IPS-18a (cell line): ENCODE results near the gene DOCK2.
"Not testable (repeated sequence)": the region's sequence is repeated elsewhere in the genome, so short reads cannot be mapped to it uniquely, and the experiment has no call there.

Source experiments
- H3K27ac ChIP-seq: one replicate; pipeline ENCODE4 v1.5.1; 2013; ENCODE audit warnings: low read length
- H3K27me3 ChIP-seq: one replicate; pipeline ENCODE4 v1.6.1; 2013; ENCODE audit warnings: mild to moderate bottlenecking, low read length; ENCODE audit not compliant: control insufficient read depth, insufficient read depth
- H3K36me3 ChIP-seq: one replicate; pipeline ENCODE4 v1.6.1; 2013; ENCODE audit warnings: low read depth, low read length; ENCODE audit not compliant: control insufficient read depth
- H3K4me1 ChIP-seq: one replicate; pipeline ENCODE4 v1.6.1; 2013; ENCODE audit warnings: low read depth, low read length; ENCODE audit not compliant: control insufficient read depth
- H3K4me3 ChIP-seq: one replicate; pipeline ENCODE4 v1.5.1; 2013; ENCODE audit warnings: low read length
- H3K9ac ChIP-seq: one replicate; pipeline ENCODE4 v1.6.1; 2013; ENCODE audit warnings: mild to moderate bottlenecking, low read length, moderate library complexity
- H3K9me3 ChIP-seq: one replicate; pipeline ENCODE4 v1.6.1; 2013; ENCODE audit warnings: low read depth, low read length; ENCODE audit not compliant: control insufficient read depth

The DOCK2 gene

DNA sequence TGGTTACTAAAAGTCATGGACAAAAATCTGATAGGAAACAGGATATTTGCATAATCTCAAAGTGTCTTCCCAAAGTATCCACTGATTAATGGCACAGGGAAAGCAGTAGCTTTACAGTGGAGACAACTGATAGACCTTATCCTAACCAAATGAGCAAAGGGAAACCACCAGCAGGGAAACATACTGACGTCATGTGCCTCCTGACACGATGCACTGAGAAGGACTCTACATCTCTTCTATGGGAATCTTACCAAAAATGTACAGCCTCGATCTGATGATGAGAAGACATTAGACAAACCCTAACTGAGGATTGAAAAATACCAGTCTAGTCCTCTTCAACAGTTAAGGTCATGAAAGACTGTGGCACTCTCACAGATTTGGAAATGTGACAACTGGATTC lies 177.0 kb downstream of the DOCK2 start:
- no peaks in the 10 kb centered on the region for H3K36me3 ChIP-seq
- H3K4me3 ChIP-seq = no peak overlapping the region
- H3K27ac ChIP-seq = no peak overlapping the region
- H3K9ac ChIP-seq = no peak overlapping the region
- H3K27me3 ChIP-seq = peaks cover 5% of the 10 kb centered on the region
- peaks cover 28% of the 10 kb centered on the region for H3K4me1 ChIP-seq
- H3K9me3 ChIP-seq = peaks cover 3% of the 10 kb centered on the region

DNA sequence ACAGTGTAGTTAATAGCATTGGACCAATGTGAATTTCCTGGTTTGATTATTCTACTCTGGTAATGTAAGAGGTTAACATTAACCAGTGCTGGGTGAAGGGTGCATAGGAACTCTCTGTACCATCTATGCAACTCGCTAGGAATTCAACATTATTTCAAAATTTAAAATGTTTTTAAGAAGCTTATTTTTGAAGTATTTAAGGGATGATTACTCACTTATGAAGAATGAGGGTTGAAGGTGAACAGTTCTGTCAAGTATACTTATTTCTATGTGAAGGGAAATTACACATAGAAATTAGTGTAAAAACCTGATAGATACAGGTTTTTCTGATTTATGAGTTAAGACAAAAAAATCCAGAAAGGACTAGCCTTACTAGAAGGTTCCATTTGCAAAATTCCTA lies 177.4 kb downstream of the DOCK2 start:
- Histone ChIP-seq H3K9me3 (peaks cover 3% of the 10 kb centered on the region), H3K27ac (no peak overlapping the region), H3K4me1 (peaks cover 24% of the 10 kb centered on the region), H3K27me3 (peaks cover 3% of the 10 kb centered on the region), H3K4me3 (no peak overlapping the region), H3K9ac (no peak overlapping the region), H3K36me3 (no peaks in the 10 kb centered on the region)

DNA sequence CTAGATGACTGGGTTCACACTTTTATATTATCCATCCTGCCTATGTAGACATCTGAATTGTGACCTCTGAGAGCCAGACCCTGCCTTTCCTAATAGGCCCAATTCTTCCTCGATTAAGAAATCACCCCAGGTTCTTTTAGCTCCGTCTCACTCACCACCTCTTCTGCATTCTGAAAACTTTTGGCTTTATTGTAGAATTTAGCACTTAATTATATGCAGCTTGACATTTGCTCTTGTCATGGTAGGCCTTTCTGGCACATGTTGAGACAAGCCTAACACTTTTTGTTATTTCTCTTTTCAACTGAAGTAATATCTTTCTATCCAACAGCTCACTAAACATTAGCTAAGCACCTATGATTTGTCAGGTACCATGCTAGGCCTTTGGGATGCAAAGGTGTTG lies 180.0 kb downstream of the DOCK2 start:
- Histone ChIP-seq H3K27me3 (no peaks in the 10 kb centered on the region), H3K4me3 (no peak overlapping the region), H3K9ac (no peak overlapping the region), H3K4me1 (peaks cover 5% of the 10 kb centered on the region), H3K27ac (no peak overlapping the region), H3K9me3 (peaks cover 3% of the 10 kb centered on the region), H3K36me3 (no peaks in the 10 kb centered on the region)

DNA sequence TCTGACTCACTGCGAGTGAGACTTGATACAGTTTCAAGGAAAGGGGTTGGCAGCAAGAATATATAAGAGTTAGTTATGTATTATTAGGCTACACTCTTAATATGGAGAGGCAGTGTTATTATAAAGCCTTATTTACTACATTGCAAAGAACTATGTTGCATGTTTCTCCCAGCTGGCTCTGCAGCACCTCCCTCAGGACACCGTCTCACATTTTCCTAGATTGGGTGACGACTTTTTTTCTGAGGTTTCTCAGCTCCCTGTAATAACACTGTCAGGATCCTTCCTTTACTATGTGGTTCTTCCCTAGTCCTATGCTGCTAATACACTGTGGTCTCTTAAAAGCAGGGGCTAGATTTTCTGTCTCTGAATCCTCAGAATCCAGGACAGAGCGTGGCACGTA lies 189.5 kb downstream of the DOCK2 start:
- Histone ChIP-seq H3K4me3 (no peak overlapping the region), H3K36me3 (no peaks in the 10 kb centered on the region), H3K9ac (no peak overlapping the region), H3K27me3 (no peaks in the 10 kb centered on the region), H3K27ac (no peak overlapping the region), H3K4me1 (no peaks in the 10 kb centered on the region), H3K9me3 (no peaks in the 10 kb centered on the region)

DNA sequence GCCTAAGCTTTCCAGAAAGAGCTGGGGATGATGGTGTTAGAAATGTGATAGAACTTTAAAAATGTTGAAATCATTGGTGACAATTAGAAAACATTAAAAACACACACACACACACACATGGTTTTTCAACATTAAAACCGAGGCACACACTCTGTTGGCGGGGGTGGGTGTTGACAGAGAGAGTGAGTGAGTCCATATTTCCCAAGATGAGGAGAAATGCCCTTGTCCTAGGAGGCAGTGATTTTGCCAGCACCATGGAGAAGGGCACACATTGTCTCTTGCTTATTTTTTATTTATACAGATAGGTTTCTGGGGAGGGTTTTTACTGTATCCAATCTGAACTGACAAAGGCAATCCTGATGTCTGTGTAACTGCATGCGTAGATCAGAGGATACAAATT lies 190.7 kb downstream of the DOCK2 start:
- Histone ChIP-seq H3K4me3 (no peak overlapping the region), H3K4me1 (no peaks in the 10 kb centered on the region), H3K9ac (no peak overlapping the region), H3K9me3 (no peaks in the 10 kb centered on the region), H3K36me3 (no peaks in the 10 kb centered on the region), H3K27ac (no peak overlapping the region), H3K27me3 (no peaks in the 10 kb centered on the region)

DNA sequence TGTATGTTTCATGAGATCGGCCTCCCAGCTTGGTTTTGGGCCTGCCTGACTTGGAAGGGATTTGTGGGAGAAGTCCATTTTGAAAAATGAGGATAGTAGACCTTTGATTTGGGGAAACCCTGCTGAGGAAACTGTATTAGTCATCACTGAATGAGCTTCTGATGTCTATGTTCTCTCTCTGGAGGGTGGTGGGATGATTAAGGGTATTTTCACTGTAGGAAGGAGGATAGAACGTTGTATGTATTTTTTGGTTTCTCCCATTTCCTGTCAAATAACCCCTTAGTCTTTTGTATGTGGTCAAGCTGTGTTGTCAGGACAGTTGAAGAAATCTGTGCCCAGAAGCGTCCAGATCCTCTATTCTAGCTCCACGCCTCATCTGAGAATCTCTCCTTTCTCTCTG lies 191.3 kb downstream of the DOCK2 start:
- H3K36me3 ChIP-seq = no peaks in the 10 kb centered on the region
- no peaks in the 10 kb centered on the region for H3K4me1 ChIP-seq
- H3K4me3 ChIP-seq = no peak overlapping the region
- no peaks in the 10 kb centered on the region for H3K27me3 ChIP-seq
- no peak overlapping the region for H3K27ac ChIP-seq
- no peak overlapping the region for H3K9ac ChIP-seq
- no peaks in the 10 kb centered on the region for H3K9me3 ChIP-seq

DNA sequence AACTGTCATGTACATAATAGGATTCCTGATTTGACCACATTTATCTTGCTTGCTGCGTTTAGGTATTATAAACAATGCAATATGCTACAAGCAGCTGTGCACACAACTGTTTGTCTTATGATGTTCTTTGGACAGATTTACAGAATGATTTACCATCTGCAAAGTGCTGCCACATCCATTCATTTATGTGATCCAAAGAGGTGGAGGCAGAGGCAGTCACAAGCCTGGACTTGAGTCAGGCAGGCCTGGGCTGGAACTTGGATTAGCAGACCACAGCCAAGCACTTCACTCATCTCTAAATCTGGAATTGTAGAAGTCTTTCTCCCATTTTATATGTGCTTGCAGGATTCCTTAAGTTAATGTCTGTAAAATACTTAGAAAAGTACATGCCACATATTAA lies 194.3 kb downstream of the DOCK2 start:
- Histone ChIP-seq H3K9ac (no peak overlapping the region), H3K27ac (no peak overlapping the region), H3K36me3 (no peaks in the 10 kb centered on the region), H3K27me3 (no peaks in the 10 kb centered on the region), H3K4me3 (no peak overlapping the region), H3K9me3 (no peaks in the 10 kb centered on the region), H3K4me1 (no peaks in the 10 kb centered on the region)

DNA sequence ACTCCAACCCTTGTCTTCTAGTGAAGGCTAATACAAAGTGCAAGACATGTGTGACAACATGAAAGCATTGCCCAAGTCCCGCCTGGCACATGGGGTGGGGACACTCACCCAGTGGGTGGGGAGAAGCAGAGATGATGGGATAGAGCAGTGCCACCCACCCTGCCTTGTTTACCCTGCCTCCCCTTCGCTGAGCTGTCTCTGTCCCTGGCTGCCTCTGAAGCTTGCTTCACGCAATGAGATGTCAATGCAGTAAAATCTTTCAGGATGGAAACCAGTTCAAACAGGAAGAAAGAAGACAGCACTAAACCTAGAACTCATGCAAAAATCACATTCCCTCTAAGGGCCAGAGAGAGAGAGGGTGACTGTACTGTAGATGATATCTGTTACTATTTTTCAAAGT lies 195.2 kb downstream of the DOCK2 start:
- H3K36me3 ChIP-seq = no peaks in the 10 kb centered on the region
- no peaks in the 10 kb centered on the region for H3K27me3 ChIP-seq
- H3K9ac ChIP-seq = no peak overlapping the region
- no peak overlapping the region for H3K4me3 ChIP-seq
- no peaks in the 10 kb centered on the region for H3K9me3 ChIP-seq
- no peak overlapping the region for H3K27ac ChIP-seq
- no peaks in the 10 kb centered on the region for H3K4me1 ChIP-seq

DNA sequence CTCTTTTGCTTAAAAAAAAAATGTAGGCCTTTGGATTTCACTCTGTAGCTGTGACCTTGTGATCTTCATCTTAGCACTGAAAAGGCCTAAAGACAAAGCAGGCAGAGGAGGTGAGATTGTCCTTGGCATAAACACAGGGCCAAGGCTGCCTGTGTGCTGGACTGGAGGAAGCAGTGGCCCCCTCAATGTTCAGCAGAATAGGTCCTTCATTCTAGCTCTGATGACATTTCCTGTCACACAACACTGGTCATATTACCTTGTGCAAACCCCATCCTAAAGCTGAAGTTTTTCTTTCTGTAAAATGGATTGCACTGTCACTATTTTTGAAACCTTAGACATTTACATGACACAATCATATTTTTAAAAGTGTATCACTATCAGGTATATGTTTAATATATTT lies 195.8 kb downstream of the DOCK2 start:
- H3K4me1 ChIP-seq = no peaks in the 10 kb centered on the region
- no peaks in the 10 kb centered on the region for H3K9me3 ChIP-seq
- no peaks in the 10 kb centered on the region for H3K27me3 ChIP-seq
- no peak overlapping the region for H3K27ac ChIP-seq
- no peak overlapping the region for H3K4me3 ChIP-seq
- no peaks in the 10 kb centered on the region for H3K36me3 ChIP-seq
- no peak overlapping the region for H3K9ac ChIP-seq

DNA sequence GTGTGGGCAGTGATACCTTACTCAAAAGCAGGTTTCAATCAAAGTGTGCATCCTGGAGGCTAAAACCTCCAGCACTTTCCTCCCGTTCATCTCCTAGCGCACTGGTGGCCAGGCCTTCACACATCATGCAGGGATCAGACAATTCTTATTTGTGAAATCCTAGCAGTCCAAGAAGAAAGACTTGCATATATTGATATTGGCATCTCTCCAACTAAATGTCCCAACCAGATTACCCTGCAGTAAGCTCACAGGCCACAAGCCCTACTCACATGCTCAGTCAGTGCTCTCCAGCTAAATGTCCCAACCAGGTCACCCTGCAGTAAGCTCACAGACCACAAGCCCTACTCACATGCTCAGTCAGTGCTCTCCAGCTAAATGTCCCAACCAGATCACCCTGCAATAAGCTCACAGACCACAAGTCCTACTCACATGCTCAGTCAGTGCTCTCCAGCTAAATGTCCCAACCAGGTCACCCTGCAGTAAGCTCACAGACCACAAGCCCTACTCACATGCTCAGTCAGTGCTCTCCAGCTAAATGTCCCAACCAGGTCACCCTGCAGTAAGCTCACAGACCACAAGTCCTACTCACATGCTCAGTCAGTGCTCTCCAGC lies 196.7 kb downstream of the DOCK2 start:
- not testable (repeated sequence) for H3K27ac ChIP-seq, H3K4me3 ChIP-seq, H3K4me1 ChIP-seq, H3K9me3 ChIP-seq, H3K36me3 ChIP-seq, H3K9ac ChIP-seq, H3K27me3 ChIP-seq

DNA sequence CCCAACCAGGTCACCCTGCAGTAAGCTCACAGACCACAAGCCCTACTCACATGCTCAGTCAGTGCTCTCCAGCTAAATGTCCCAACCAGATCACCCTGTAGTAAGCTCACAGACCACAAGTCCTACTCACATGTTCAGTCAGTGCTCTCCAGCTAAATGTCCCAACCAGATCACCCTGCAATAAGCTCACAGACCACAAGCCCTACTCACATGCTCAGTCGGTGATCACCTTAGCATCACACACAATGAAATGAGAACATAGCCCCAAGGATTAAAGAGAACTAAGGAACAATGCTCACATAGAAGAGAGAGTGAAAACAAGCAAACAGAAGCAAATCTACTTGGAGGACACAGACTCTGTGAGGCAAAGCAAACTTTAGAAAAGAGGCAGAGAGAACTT lies 197.5 kb downstream of the DOCK2 start:
- not testable (repeated sequence) for H3K4me3 ChIP-seq, H3K27ac ChIP-seq, H3K9ac ChIP-seq, H3K9me3 ChIP-seq, H3K4me1 ChIP-seq, H3K36me3 ChIP-seq, H3K27me3 ChIP-seq

DNA sequence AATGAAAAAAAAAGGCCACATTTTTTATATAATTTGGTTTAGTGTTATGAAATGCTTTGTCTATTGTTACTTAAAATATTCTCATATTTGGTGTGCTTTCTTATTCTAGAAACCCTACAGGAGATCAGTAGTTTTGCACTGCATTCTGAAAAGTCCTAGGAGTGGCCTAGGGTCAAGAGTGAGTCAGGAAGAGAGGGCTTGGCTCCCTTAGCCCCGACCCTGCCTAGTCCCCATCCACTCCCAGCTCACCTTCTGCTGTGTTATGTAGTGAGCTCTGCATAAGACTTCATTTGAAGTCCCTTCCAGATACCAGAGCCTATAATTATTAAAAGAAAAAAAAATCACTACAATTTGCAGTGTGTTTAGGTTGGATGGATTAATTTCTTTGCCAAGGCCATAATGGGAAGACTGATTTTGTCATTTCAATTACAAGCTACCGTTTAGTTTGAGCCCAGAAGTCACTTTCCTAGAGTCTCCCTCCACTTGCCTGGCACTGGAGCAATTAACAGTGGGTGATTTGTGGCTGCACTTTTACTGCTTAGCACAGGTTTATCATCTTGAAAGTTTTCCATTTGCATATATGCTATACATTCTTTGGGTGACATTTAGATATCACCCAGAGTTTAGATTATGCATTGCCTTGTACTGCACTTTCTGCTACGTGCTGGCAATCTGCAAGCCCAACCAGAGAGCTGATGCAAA lies 199.9 kb downstream of the DOCK2 start:
- H3K27me3 ChIP-seq = no peaks in the 10 kb centered on the region
- H3K9ac ChIP-seq = no peak overlapping the region
- H3K36me3 ChIP-seq = no peaks in the 10 kb centered on the region
- no peak overlapping the region for H3K4me3 ChIP-seq
- no peak overlapping the region for H3K27ac ChIP-seq
- no peaks in the 10 kb centered on the region for H3K4me1 ChIP-seq
- no peaks in the 10 kb centered on the region for H3K9me3 ChIP-seq
